IMR-90 (cell line): Measurements from ENCODE around the gene GRID2IP. TPM values are rescaled to one million over a fixed set of nuclear protein-coding genes. Genes with fewer than 3 reads are reported as not detected.

Experiments used
- ATAC-seq: fragments of 200-7000 bp; cut with Tn5 transposase; 2 replicates; pipeline ENCODE4 v1.9.1; 2020; ENCODE audit warnings: low read depth, mild to moderate bottlenecking, moderate library complexity
- BruUV-seq: library from RNA; stranded (reverse); fragments of 400-500 nt; replicated peaks from 2 replicates; lab custom pipeline; 2021; lab: Mats Ljungman, UMichigan
- CTCF ChIA-PET: fragments of 300-600 bp; formaldehyde crosslinking; extraction: SDS; loops from one replicate; lab custom pipeline; 2021; ENCODE audit warnings: antibody characterized with exemption; lab: Yijun Ruan, JAX
- POLR2A ChIA-PET: fragments of 300-600 bp; sonication (Branson Sonifier 250); formaldehyde crosslinking; loops from one replicate; lab custom pipeline; 2022; ENCODE audit warnings: antibody characterized with exemption; ENCODE audit not compliant: unreplicated experiment; lab: Charles Lee
- DNase-seq: peaks from one replicate; pipeline ENCODE4 v3.0.0; 2013
- H2AFZ ChIP-seq: replicated peaks from 2 replicates; pipeline ENCODE3; 2013; ENCODE audit warnings: low read length, mild to moderate bottlenecking; ENCODE audit not compliant: poor library complexity
- H2AK5ac ChIP-seq: 2 replicates; pipeline ENCODE4 v1.6.1; 2013; ENCODE audit warnings: low read depth, low read length, inconsistent platforms
- H2AK9ac ChIP-seq: replicated peaks from 2 replicates; pipeline ENCODE3; 2013; ENCODE audit warnings: mild to moderate bottlenecking, low read depth, low read length, moderate library complexity; ENCODE audit not compliant: poor library complexity
- H2BK120ac ChIP-seq: 2 replicates; pipeline ENCODE4 v1.6.1; 2013; ENCODE audit warnings: low read depth, low read length, inconsistent platforms
- H2BK15ac ChIP-seq: 3 replicates; pipeline ENCODE4 v1.6.1; 2013; ENCODE audit warnings: low read depth, low read length, inconsistent platforms
- H2BK20ac ChIP-seq: 2 replicates; pipeline ENCODE4 v1.6.1; 2013; ENCODE audit warnings: low read depth, mild to moderate bottlenecking, inconsistent platforms, low read length, moderate library complexity
- H2BK5ac ChIP-seq: 2 replicates; pipeline ENCODE4 v1.6.1; 2013; ENCODE audit warnings: mild to moderate bottlenecking, low read depth, low read length, inconsistent platforms; ENCODE audit not compliant: poor library complexity, severe bottlenecking
- H3K14ac ChIP-seq: replicated peaks from 2 replicates; pipeline ENCODE4 v1.6.1; 2013; ENCODE audit warnings: low read depth, low read length, inconsistent platforms
- H3K18ac ChIP-seq: 2 replicates; pipeline ENCODE4 v1.6.1; 2013; ENCODE audit warnings: low read depth, low read length, control low read depth
- H3K23ac ChIP-seq: 2 replicates; pipeline ENCODE4 v1.6.1; 2013; ENCODE audit warnings: low read depth, low read length, inconsistent platforms
- H3K27ac ChIP-seq: 2 replicates; pipeline ENCODE4 v1.5.1; 2013; ENCODE audit warnings: mild to moderate bottlenecking, control low read depth, low read length; ENCODE audit not compliant: insufficient read depth
- H3K27me3 ChIP-seq: 2 replicates; pipeline ENCODE4 v1.6.1; 2013; ENCODE audit warnings: low read length; ENCODE audit not compliant: control insufficient read depth, insufficient read depth
- H3K36me3 ChIP-seq: 2 replicates; pipeline ENCODE4 v1.6.1; 2013; ENCODE audit warnings: low read length, mixed read lengths; ENCODE audit not compliant: control insufficient read depth, insufficient read depth
- H3K4ac ChIP-seq: 2 replicates; pipeline ENCODE4 v1.6.1; 2013; ENCODE audit warnings: low read depth, low read length, inconsistent platforms
- H3K4me1 ChIP-seq: 2 replicates; pipeline ENCODE4 v1.6.1; 2013; ENCODE audit warnings: low read length, mixed read lengths; ENCODE audit not compliant: control insufficient read depth, insufficient read depth
- H3K4me2 ChIP-seq: 2 replicates; pipeline ENCODE4 v1.6.1; 2013; ENCODE audit warnings: low read depth, mild to moderate bottlenecking, control low read depth, low read length, moderate library complexity
- H3K4me3 ChIP-seq: 2 replicates; pipeline ENCODE4 v1.5.1; 2013; ENCODE audit warnings: low read depth, mild to moderate bottlenecking, control low read depth, low read length, moderate library complexity; ENCODE audit not compliant: insufficient read depth
- H3K56ac ChIP-seq: 2 replicates; pipeline ENCODE4 v1.6.1; 2013; ENCODE audit warnings: low read length, inconsistent platforms; ENCODE audit not compliant: insufficient read depth; ENCODE audit errors: extremely low read depth
- H3K79me1 ChIP-seq, 2 experiments: 2 replicates each; pipeline ENCODE4 v1.6.1; 2013; ENCODE audit warnings: low read length in 2 of 2, inconsistent platforms in 1 of 2, low read depth in 1 of 2
- H3K9ac ChIP-seq: 2 replicates; pipeline ENCODE4 v1.6.1; 2013; ENCODE audit warnings: low read depth, low read length, control low read depth
- H3K9me1 ChIP-seq: 2 replicates; pipeline ENCODE4 v1.6.1; 2013; ENCODE audit warnings: low read length, inconsistent platforms; ENCODE audit not compliant: insufficient read depth
- H3K9me3 ChIP-seq: 2 replicates; pipeline ENCODE4 v1.6.1; 2013; ENCODE audit warnings: low read length; ENCODE audit not compliant: control insufficient read depth, insufficient read depth
- H4K20me1 ChIP-seq: 2 replicates; pipeline ENCODE4 v1.6.1; 2013; ENCODE audit warnings: low read length, inconsistent platforms; ENCODE audit not compliant: insufficient read depth
- H4K5ac ChIP-seq: 2 replicates; pipeline ENCODE4 v1.6.1; 2013; ENCODE audit warnings: mild to moderate bottlenecking, low read depth, low read length, control low read depth
- H4K8ac ChIP-seq, 2 experiments: 2 replicates each; pipeline ENCODE4 v1.6.1; 2013; ENCODE audit warnings: low read depth in 2 of 2, low read length in 2 of 2, control low read depth in 1 of 2, inconsistent platforms in 1 of 2
- H4K91ac ChIP-seq: 2 replicates; pipeline ENCODE4 v1.6.1; 2013; ENCODE audit warnings: low read depth, low read length, inconsistent platforms; ENCODE audit not compliant: insufficient read depth
- MXI1 ChIP-seq: IDR thresholded peaks from 2 replicates; pipeline ENCODE4 v1.6.1; 2012; ENCODE audit warnings: low read depth, mild to moderate bottlenecking, low read length, moderate library complexity, borderline replicate concordance
- NFE2L2 ChIP-seq: fragments of 150-350 bp; IDR thresholded peaks from 2 replicates; pipeline ENCODE4 v1.6.1; 2016; ENCODE audit warnings: low read depth, mild to moderate bottlenecking, low read length
- RAD21 ChIP-seq: IDR thresholded peaks from 2 replicates; pipeline ENCODE4 v1.6.1; 2012; ENCODE audit warnings: low read length, improper control_type of control experiment
- RFX5 ChIP-seq: IDR thresholded peaks from 2 replicates; pipeline ENCODE4 v1.8.0; 2012; ENCODE audit warnings: low read depth, mild to moderate bottlenecking, low read length, moderate library complexity
- SMC3 ChIP-seq: fragments of 150-350 bp; IDR thresholded peaks from 2 replicates; pipeline ENCODE4 v1.6.1; 2016; ENCODE audit warnings: low read depth, mild to moderate bottlenecking, antibody characterized with exemption, low read length, moderate library complexity
- WGBS, 2 experiments: methylation state at CpG; one replicate each; pipeline versions ENCODE4 v1.1.5 to v1.1.7; 2013; ENCODE audit warnings: missing lambda C conversion rate in 2 of 2; ENCODE audit not compliant: insufficient read length in 1 of 2; ENCODE audit errors: extremely low coverage in 2 of 2; 5-methylcytosine and 5-hydroxymethylcytosine counted together
- dilution Hi-C: fragments of 300-500 bp; cut with HindIII; formaldehyde crosslinking; loops from one replicate; pipeline ENCODE4 v1.14.3; 2018; ENCODE audit warnings: low sequenced_read_pairs; ENCODE audit not compliant: unreplicated experiment
- in situ Hi-C: fragments of 300-500 bp; cut with MboI; formaldehyde crosslinking; loops from 3 replicates; pipeline ENCODE4 v1.14.3; 2019; ENCODE audit warnings: low sequenced_read_pairs, inconsistent platforms, mixed read lengths
- intact Hi-C: fragments of 100-400 bp; cut with micrococcal nuclease; formaldehyde crosslinking; loops from 2 replicates; pipeline ENCODE4 v1.10.0; 2022
- polyA plus RNA-seq, 3 experiments: library from polyadenylated mRNA; depleted of rRNA; stranded (reverse); fragments of >200 nt; gene quantifications; 2 replicates each; pipeline ENCODE4 v1.2.3, GENCODE V29; 2012; ENCODE audit warnings: low replicate concordance in 1 of 3
- total RNA-seq: library from RNA; depleted of rRNA; stranded (reverse); fragments of >200 nt; gene quantifications from 2 replicates; pipeline ENCODE4 v1.2.3, GENCODE V29; 2012
- TF ChIP-seq, protein P1 (sequence below): fragments of 150-350 bp; IDR thresholded peaks from 2 replicates; pipeline ENCODE4 v1.6.1; 2016; ENCODE audit warnings: low read depth, mild to moderate bottlenecking, low read length, moderate library complexity, borderline replicate concordance

GRID2IP gene
- total and polyA plus RNA-seq, 2 of the 4 experiments (the other 2 are of a cell fraction), result not detected

GRCh38 chr7:6526997-6527378, 24.3 kb downstream of the GRID2IP start:
- Histone ChIP-seq H2BK20ac (no peak overlapping the region), H3K4me1 (no peaks in the 10 kb centered on the region), H2AFZ (peak overlapping the region; percentile 91), H3K36me3 (no peaks in the 10 kb centered on the region), H2BK15ac (no peak overlapping the region), H2BK5ac (no peak overlapping the region), H3K9me1 (no peaks in the 10 kb centered on the region), H3K79me1 (no peaks in the 10 kb centered on the region), H3K4me2 (0 out of 2 replicates have a peak overlapping the region, but pooled peaks have one; percentile 73), H2BK120ac (no peak overlapping the region), H4K91ac (no peak overlapping the region), H2AK9ac (peak overlapping the region; percentile 72), H3K27ac (no peak overlapping the region), H4K5ac (no peak overlapping the region), H4K8ac (no peak overlapping the region), H2AK5ac (no peak overlapping the region), H3K23ac (no peak overlapping the region), H4K20me1 (no peaks in the 10 kb centered on the region), H3K4me3 (peak overlapping the region; percentile 24; the same call in 1 of the 2 replicates), H3K9me3 (no peaks in the 10 kb centered on the region), H3K9ac (no peak overlapping the region), H3K27me3 (peaks cover 47% of the 10 kb centered on the region), H3K14ac (no peak overlapping the region), H3K4ac (no peak overlapping the region), H3K56ac (no peak overlapping the region), H3K18ac (no peak overlapping the region)
- 20% methylated on average over 3 of the region's 12 CpGs; no CpG with 5 or more reads in 1 of the 2 experiments for WGBS, 2 experiments
- DNase-seq, result no peak
- peak; percentile 18; the same call in 1 of the 2 replicates for ATAC-seq
- dilution Hi-C loops, result no loop called here
- TF ChIP-seq, protein P1, sequence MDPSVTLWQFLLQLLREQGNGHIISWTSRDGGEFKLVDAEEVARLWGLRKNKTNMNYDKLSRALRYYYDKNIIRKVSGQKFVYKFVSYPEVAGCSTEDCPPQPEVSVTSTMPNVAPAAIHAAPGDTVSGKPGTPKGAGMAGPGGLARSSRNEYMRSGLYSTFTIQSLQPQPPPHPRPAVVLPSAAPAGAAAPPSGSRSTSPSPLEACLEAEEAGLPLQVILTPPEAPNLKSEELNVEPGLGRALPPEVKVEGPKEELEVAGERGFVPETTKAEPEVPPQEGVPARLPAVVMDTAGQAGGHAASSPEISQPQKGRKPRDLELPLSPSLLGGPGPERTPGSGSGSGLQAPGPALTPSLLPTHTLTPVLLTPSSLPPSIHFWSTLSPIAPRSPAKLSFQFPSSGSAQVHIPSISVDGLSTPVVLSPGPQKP, result no peak
- TF ChIP-seq RFX5 (no peak), NFE2L2 (no peak), SMC3 (no peak), RAD21 (no peak), MXI1 (no peak)
- ChIA-PET POLR2A (no interaction called here), CTCF (interaction anchor here (0.6 kb wide), 2 partner anchors 73 to 994 kb away, joined by 3 to 4 read pairs; no protein-coding TSS in a partner anchor)
- intact Hi-C loops, result no loop called here
- BruUV-seq, result no TSS peak
- in situ Hi-C loops, result no loop called here
